DLD1 (cell line): ENCODE results near the gene CERS5.
"Not testable (repeated sequence)": the region's sequence is repeated elsewhere in the genome, so short reads cannot be mapped to it uniquely, and the experiment has no call there.

Experiments
- in situ Hi-C: cut with HindIII; loops from 2 replicates; pipeline ENCODE4 v1.10.0; 2017; ENCODE audit warnings: low sequenced_read_pairs

The CERS5 gene

DNA sequence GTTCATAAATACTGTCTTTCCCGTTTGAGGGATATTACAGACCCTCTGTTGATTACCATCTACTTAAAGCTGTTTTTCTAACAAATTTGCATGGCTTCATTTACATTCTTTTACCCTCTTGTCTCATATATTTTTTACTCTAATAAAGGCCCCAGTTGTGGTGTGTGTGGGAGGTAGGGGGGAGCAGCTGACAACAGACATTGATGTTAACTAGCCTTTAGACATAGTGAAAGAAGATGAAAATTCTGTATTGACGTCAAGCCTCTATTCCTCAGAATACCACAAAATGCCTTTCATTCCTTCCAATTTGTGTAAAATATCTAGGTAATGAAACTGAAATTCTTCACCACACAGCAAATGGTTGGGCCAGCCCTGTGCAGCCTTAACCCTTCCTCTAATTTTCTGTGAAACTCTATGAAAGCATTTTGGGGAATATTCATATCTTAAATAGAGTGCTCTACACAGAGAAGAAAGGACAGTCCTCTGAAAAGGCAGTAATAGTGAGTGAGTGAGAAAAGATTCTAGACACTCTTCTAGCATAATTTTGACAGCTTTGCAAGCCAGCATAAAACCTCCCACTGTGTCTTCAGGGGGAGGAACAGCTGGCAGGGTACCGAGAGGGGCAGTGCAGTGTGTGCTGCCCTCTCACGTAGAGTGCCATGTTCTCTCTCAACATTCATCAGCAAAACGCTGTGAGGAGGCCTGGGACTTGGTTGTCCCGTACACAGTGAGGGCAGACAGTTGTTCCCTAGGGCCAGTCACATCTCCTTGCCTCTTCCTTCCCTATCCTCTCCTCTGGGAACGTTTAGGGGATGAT is 20.1 kb upstream of the CERS5 start:
- in situ Hi-C loops = loop anchor here (25.0 kb wide), 1 partner anchor 100 kb away; the partner anchor contains the start of gene LIMA1

DNA sequence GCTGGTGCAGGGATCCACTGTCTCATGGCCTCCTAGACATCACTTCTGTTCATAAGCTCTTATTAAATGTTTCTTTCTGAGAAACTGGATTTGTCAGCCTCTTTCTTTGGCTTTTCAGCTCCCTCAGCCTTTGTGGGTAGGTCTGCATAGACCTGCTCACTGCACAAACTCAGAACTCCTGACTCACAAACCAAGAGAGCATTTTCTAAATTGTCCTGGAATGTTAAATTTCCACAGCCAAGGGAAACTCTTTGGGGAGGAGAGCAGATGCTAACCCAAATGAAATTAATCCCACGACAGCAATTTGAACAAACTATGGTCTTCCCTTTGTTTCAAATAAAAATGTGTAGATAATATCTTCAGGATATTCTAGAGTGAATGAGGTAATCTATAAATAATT is 19.5 kb upstream of the CERS5 start:
- in situ Hi-C loops = loop anchor here (25.0 kb wide), 1 partner anchor 101 kb away; the partner anchor contains the start of gene LIMA1

DNA sequence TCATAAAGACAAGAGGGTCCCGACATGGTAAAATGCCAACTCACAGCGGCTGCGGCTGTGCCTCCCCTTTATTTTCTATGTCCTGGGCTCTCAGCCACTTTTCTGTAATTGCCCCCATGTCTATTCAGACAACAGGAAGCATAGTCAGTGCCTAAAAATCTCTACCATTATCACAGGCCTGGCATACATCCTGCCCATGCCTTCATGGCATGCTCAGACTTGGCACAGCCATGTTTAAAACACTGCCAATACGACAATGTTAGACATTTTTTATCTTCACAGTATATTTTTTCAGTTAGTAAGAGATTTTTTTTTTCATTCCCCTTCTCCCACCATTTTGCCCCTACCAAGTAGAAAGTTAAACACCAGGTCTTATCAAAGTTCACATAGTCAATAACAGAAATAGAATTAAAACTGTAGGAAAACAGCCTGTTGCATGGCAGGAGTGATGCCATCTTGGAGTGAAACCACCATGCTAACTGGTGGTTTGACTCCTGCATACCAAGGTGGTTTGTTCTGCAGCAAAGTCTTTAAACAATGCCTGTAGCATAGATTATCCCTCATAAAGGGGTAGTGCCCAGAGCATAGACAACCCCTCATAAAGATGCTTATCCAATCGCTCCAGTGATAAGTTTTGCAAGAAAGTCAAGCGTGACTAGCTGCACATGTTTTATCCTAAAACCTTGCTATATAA is 18.9 kb upstream of the CERS5 start:
- in situ Hi-C loops = loop anchor here (25.0 kb wide), 1 partner anchor 101 kb away; the partner anchor contains the start of gene LIMA1

DNA sequence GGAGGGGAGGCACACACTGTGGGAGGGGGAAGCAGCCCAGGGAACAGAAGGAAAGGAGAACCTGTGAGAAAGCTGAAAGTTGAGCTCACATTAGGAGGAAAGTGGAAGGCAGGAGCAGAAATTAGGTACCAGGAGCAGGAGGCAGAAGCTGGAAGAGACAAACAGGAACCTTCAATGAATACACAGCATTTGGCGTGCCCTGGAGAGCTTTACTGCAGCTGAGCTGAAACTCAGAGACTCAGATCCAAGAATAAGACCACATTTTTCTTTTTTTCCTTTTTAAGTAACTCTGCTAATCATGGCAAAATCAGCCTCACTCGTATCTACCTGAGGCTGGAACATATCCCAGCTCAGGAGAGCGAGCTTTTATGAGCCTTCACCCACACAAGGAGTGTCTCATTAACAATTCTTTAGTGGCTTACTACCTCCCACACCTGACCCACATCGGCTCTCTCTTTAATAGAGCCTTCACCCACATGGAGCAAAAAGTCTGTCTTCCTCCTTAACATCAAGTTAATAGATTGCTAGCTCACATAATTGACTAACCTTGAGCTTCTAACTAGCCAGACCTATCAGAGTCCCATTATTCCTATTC is 18.2 kb upstream of the CERS5 start:
- in situ Hi-C loops = loop anchor here (25.0 kb wide), 1 partner anchor 102 kb away; the partner anchor contains the start of gene LIMA1

DNA sequence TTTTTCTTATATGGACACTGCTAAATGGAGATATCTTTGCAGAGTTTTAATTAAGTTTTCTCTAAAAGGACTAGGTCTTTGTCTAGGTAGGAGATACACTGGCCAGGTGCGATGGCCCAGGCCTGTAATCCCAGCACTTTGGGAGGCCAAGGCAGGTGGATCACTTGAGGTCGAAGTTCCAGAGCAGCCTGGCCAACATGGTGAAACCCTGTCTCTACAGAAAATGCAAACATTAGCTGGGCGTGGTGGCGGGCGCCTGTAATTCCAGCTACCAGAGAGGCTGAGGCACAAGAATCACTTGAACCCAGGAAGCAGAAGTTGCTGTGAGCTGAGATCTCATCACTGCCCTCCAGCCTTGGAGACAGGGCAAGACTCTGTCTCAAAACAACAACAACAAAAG is 17.1 kb upstream of the CERS5 start:
- in situ Hi-C loops = loop anchor here (5.0 to 25.0 kb wide), 2 partner anchors 103 to 148 kb away; partner anchors contain the start of gene LIMA1

DNA sequence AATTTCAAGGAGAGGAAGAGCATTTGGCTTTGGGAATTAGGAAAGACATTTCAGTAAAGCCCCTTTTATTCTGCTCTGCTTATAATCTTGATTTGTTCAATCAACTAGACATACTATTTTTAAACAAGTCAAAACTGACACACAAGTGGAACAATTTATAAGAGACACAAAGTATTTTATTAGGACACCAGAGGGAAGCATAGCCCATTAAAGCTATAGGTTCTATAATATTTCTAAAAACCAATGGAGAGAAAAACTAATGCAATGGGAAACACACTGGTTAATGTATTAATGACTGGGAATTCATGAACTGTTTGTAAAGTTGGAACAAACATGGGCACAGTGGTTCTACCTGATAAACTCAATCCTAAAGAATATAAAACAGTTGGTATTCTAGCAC is 15.3 kb upstream of the CERS5 start:
- in situ Hi-C loops = loop anchor here (5.0 to 25.0 kb wide), 2 partner anchors 105 to 150 kb away; partner anchors contain the start of gene LIMA1

DNA sequence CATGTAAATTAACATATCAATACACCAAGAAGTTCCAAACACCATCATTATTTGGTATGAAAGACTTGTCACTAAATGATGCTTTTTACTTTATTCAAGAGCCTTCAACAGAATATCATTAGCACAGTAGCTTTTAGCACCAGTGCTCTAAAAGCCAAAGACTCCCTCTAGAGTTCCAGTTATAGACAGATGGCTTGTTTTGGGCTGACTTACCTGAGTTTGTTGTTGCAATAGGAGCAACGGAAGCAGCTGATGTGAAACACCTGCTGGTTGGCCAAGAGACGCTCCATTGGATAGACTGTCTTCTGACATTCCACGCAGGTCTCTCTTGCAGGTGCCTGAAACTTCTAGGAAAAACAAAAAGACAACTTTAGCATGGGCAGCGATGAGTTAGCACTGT is 14.5 kb upstream of the CERS5 start:
- in situ Hi-C loops = loop anchor here (5.0 to 25.0 kb wide), 2 partner anchors 106 to 151 kb away; partner anchors contain the start of gene LIMA1

DNA sequence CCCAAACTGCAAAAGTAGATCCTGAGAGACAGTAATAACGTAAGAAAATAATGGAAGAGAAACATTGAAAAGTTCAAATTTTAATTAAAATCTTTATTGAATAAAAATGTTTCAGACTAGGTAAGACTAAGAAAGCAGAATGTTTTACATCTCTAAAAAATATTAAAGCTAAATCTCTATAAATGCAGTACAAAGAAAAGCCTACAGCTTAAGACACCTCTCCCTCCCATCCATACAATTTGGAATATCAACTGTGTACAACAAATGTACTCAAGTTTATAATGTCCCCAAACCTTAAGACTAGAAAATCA is 8.5 kb upstream of the CERS5 start:
- in situ Hi-C loops = loop anchor here (25.0 kb wide), 1 partner anchor 112 kb away; the partner anchor contains the start of gene LIMA1

DNA sequence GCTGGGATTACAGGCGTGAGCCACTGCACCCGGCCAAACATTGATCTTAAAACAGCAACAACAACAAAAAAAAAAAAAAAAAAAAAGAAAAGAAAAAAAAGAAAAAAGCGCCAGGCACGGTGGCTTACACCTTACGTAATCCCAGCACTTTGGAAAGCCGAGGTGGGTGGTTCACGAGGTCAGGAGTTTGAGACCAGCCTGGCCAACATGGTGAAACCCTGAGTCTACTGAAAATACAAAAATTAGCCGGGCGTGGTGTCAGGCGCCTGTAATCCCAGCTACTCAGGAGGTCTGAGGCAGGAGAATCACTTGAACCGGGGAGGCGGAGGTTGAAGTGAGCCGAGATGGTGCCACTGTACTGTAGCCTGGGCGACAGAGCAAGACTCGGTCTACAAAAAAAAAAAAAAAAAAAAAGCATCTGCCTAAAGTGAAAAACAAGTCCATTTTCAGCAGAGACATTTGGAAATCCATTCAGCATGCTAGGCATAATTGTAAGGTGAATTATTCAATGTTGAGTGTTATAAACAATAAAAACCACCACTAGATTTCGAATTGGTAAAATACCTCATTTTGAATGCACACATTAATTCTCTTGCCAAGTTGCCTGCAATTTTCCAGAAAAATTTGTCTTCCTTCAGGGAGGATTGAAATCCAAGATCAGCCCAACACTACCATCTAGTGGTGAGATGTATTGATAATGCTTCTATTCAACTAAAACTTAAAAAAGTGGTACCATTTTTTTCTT is 8.0 kb upstream of the CERS5 start:
- in situ Hi-C loops = loop anchor here (25.0 kb wide), 1 partner anchor 112 kb away; the partner anchor contains the start of gene LIMA1

DNA sequence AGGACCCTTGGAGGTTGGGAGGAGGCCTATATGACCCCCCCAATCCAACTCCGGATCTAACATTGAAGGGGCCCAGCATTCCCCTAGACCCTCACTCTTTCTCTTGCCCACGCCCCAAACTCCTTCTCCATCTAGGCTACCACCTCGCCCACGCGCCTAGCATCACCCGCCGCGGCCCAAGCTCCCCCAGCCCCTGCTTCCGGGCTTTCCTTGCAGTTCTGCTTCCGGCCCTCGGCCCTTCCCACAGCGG is 445 bp downstream of the CERS5 start:
- in situ Hi-C loops = no loop called here

DNA sequence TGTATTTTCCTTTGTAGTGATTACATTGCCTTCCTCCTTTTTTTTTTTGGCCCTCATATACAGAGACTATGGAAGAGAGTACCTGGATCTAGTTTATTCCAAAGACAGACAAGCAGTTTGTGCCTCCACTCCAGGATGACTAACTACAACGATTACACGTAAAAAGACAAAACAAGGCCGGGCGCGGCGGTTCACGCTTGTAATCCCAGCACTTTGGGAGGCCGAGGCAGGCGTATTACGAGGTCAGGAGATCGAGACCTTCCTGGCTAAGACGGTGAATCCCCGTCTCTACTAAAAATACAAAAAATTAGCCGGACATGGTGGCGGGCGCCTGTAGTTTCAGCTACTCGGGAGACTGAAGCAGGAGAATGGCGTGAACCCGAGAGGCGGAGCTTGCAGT is 2.2 kb downstream of the CERS5 start:
- in situ Hi-C loops = no loop called here

DNA sequence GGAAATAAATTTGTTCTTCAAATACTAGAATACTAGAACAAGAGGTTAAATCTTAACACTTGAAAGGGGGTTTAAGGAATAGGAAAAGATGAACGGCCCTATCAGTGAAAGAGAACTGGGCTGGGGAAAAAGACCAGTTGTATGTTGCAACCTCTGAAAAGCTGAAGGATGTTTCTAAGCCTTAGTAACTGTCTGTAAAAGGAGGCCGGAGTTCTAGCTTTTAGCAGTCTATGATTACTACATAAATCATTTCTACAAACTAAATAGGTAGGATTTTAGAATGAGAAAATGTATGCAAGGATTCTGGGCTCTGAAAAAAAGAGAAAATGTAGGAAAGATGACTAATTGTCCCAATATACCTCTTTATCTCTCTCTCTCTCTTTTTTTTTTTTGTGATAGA is 4.9 kb downstream of the CERS5 start:
- in situ Hi-C loops = no loop called here

DNA sequence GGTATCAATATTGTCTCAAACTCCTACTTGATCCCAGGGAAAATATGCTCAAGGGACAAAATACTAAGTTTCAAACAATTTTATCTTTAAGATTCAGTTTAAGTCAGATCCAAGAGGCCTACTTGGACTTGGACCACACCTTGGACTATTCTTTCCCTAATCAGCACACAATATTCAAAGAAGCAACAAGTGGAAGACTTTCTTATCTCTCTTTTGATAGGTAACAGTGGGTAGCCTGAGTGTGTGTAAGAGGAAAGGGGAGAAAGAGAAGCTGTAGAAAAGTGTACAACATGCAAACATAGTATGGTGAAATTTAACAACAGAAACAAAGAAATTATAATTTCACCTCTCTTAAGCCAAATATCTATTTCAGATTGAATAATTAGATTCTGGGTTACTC is 6.5 kb downstream of the CERS5 start:
- in situ Hi-C loops = no loop called here

DNA sequence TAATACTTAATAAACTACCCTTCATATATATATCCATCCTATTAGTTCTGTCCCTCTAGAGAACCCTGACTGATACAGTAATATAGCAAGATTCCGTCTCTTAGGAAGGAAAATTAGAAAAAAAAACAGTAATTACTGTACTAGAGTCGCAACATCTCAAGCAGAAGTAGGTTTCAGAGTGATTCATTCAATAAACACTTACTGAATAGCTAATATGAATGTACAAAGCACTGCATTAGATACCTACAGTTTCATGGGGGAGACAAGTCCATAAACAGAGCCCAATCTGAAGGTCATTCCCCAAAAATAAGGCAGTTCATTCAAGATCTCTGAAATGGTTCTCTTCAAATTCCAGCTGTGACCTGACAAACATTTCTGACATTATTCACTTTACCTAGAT is 9.9 kb downstream of the CERS5 start:
- in situ Hi-C loops = no loop called here

DNA sequence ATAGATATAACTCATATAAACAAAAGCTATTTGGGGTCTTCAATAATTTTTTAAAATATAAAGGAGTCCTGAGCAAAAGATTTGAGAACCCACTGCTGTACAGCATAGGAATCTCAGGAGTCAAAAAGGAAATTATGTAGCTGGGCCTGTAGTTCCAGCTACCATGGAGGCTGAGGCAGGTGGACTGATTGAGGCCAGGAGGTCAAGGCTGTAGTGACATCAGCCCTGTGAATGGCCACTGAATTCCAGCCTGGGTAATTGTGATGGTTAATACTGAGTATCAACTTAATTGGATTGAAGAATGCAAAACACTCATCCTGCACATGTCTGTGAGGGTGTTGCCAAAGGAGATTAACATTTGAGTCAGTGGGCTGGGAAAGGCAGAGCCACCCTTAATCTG is 10.5 kb downstream of the CERS5 start:
- in situ Hi-C loops = no loop called here

DNA sequence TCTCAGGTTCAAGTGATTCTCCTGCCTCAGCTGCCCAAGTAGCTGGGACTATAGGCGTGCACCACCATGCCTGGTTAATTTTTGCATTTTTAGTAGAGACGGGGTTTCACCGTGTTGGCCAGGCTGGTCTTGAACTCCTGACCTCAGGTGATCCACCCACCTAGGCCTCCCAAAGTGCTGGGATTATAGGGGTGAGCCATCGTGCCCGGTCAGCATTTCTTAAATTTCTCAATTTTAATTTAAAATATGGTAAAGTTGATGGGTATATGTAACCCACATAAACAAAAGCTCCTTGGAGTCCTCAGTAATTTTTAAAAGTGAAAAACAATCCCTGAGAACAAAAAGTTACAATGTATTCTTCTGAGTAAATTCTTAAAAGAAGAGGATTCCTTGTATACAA is 12.2 kb downstream of the CERS5 start:
- in situ Hi-C loops = not testable (repeated sequence)

DNA sequence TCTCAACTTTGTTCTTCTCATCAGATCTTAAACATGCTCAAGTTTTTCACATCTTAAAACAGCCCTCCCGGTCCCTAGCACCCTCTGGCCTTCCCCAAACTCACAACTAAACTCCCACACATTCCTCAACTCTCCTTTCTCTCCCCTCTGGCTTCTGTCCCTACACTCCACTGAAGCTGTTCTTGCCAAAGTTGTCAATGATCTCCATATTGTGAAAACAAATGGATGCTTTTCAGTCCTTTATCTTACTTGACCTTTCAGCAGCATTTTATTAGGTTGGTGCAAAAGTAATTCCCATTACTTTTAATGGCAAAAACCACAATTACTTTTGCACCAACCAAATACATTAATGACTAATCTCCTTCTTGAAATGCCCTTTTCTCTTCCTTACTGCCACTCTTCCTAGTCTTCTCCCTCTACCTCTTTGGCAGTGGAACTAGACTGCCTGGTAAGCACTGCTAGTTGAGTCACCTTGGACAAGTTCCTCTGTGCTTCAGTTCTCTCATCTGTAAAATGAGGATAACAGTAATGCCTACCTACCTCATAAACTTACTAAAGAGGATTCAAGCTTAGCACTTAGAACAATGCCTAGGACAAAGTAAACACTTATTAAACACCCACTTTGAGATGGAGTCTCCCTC is 16.0 kb downstream of the CERS5 start:
- in situ Hi-C loops = no loop called here

DNA sequence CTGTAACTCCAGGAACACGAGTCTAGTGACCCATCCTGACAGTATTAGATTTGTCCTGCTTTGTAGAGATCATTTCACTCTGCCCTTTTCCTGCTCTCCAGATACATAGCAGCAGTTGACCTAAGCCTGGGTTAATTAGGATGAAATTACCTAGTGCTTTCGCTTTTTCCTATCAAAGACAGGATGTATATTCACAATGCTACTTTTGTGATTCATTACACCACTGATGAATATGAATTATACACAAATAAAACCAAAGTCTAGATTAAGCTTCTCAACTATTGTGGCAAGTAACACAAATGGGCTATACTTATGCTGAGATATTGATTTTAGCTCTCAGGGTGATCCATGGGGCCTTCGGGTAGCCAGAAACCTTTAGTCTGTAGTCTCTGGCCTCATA is 17.9 kb downstream of the CERS5 start:
- in situ Hi-C loops = no loop called here

DNA sequence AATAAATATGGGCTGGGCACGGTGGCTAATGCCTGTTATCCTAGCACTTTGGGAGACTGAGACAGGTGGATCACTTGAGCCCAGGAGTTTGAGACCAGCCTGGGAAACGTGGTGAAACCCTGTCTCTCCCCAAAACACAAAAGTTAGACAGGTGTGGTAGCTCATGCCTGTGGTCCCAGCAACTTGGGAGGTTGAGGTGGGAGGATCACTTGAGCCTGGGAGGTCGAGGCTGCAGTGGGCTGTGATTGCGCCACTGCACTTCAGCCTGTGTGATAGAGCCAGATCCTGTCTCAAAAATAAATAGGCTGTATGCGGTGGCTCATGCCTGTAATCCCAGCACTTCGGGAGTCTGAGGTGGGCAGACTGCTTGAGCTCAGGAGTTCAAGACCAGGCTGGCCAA is 19.2 kb downstream of the CERS5 start:
- in situ Hi-C loops = not testable (repeated sequence)

DNA sequence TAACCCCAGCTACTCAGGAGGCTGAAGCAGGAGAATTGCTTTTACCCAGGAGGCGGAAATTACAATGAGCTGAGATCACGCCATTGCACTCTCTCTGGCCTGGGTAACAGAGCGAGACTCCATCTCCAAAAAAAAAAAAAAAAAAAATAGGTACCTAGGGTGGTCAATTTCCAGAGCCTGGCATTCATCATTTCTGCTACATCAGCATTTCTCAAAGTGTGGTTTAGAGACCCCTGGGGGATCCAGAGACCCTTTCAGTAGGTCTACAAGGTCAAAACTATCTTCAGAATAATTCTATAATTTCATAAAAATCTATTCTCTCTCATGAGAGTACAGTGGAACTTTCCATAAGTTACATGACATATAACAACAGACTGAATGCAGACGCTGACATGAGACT is 19.9 kb downstream of the CERS5 start:
- in situ Hi-C loops = no loop called here

DNA sequence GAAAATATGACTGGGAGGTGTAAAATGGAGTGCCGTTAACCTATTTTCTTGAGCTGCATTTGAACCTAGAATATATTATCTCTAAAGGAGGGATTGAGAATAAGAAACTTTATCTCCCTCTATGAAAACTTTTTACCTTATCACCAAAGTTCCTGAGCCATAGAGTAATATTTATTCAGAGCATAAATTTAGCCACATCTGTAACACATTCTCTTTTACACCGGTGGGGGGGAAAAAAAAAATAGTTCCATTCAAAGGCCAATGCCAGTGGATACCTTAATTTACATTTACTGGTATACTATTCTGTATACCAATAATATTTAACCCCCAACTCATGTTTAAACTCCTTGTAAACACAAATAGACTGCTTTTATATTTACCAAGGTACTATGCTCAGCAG is 21.7 kb downstream of the CERS5 start:
- in situ Hi-C loops = no loop called here
